DMS114 treated with DMSO at 0.1 percent for 48 hours (cell line): ENCODE data around the gene SNTG2.

Source experiments
- DNase-seq: peaks from one replicate; lab custom pipeline; 2025; ENCODE audit not compliant: unreplicated experiment; lab: John Stamatoyannopoulos, UW

The SNTG2 gene

GRCh38 chr2:1230155-1230893 is 279.7 kb downstream of the SNTG2 start:
- DNase-seq: no peak

GRCh38 chr2:1231466-1232063 is 280.9 kb downstream of the SNTG2 start:
- no peak for DNase-seq

GRCh38 chr2:1233281-1233680 is 282.6 kb downstream of the SNTG2 start:
- DNase-seq: no peak

- no peak for DNase-seq
Measured at GRCh38 chr2:1234731-1235308, 284.2 kb downstream of the SNTG2 start.

GRCh38 chr2:1235806-1236205 is 285.2 kb downstream of the SNTG2 start:
- DNase-seq: no peak

GRCh38 chr2:1236606-1237005 is 286.0 kb downstream of the SNTG2 start:
- no peak for DNase-seq

- DNase-seq: no peak
Measured at GRCh38 chr2:1237783-1238182, 287.1 kb downstream of the SNTG2 start.

GRCh38 chr2:1238598-1239138 is 288.0 kb downstream of the SNTG2 start:
- DNase-seq: no peak

GRCh38 chr2:1245193-1245592 is 294.5 kb downstream of the SNTG2 start:
- DNase-seq: no peak

GRCh38 chr2:1246239-1246638 is 295.6 kb downstream of the SNTG2 start:
- DNase-seq: no peak

GRCh38 chr2:1246991-1247390 is 296.3 kb downstream of the SNTG2 start:
- no peak for DNase-seq

- no peak for DNase-seq
Measured at GRCh38 chr2:1248187-1248586, 297.5 kb downstream of the SNTG2 start.

GRCh38 chr2:1249897-1250687 is 299.4 kb downstream of the SNTG2 start:
- DNase-seq: no peak

GRCh38 chr2:1251520-1251919 is 300.9 kb downstream of the SNTG2 start:
- no peak for DNase-seq

- DNase-seq: no peak
Measured at GRCh38 chr2:1253629-1254028, 303.0 kb downstream of the SNTG2 start.

GRCh38 chr2:1254662-1255343 is 304.2 kb downstream of the SNTG2 start:
- DNase-seq: no peak

GRCh38 chr2:1256632-1257324 is 306.1 kb downstream of the SNTG2 start:
- DNase-seq: no peak

- no peak for DNase-seq
Measured at GRCh38 chr2:1257334-1257733, 306.7 kb downstream of the SNTG2 start.

- no peak for DNase-seq
Measured at GRCh38 chr2:1259746-1260145, 309.1 kb downstream of the SNTG2 start.

- DNase-seq: no peak
Measured at GRCh38 chr2:1262609-1263008, 312.0 kb downstream of the SNTG2 start.
